Osteocyte (in vitro differentiated cells): Measurements from ENCODE around the gene FHOD3. TPM values are rescaled to one million over a fixed set of nuclear protein-coding genes. Genes with fewer than 3 reads are reported as not detected.

Experiments used
- DNase-seq: peaks from one replicate; pipeline ENCODE4 v3.0.0; 2021; ENCODE audit warnings: mixed read lengths; ENCODE audit not compliant: unreplicated experiment; ENCODE audit errors: extremely low spot score
- H3K27ac Mint-ChIP-seq: one replicate; pipeline ENCODE4 v1.8.0; 2021; ENCODE audit warnings: mild to moderate bottlenecking, mixed read lengths; ENCODE audit not compliant: unreplicated experiment
- H3K27me3 Mint-ChIP-seq: one replicate; pipeline ENCODE4 v1.8.0; 2021; ENCODE audit warnings: mixed read lengths; ENCODE audit not compliant: unreplicated experiment
- H3K36me3 Mint-ChIP-seq: one replicate; pipeline ENCODE4 v1.8.0; 2021; ENCODE audit warnings: mixed read lengths; ENCODE audit not compliant: unreplicated experiment
- H3K4me1 Mint-ChIP-seq: one replicate; pipeline ENCODE4 v1.8.0; 2021; ENCODE audit warnings: mixed read lengths; ENCODE audit not compliant: unreplicated experiment
- H3K4me3 Mint-ChIP-seq: one replicate; pipeline ENCODE4 v1.8.0; 2021; ENCODE audit warnings: mild to moderate bottlenecking, moderate library complexity, mixed read lengths; ENCODE audit not compliant: unreplicated experiment
- H3K9me3 Mint-ChIP-seq: one replicate; pipeline ENCODE4 v1.8.0; 2021; ENCODE audit warnings: mixed read lengths; ENCODE audit not compliant: unreplicated experiment
- CTCF ChIP-seq: fragments of 200-600 bp; sonication (generic); IDR thresholded peaks from 2 replicates; pipeline ENCODE4 v1.5.0; 2021; ENCODE audit warnings: antibody characterized with exemption, mild to moderate bottlenecking, moderate library complexity
- total RNA-seq: library from RNA; stranded (reverse); gene quantifications from 2 replicates; pipeline ENCODE4 v1.2.1, GENCODE V29; 2021

FHOD3 gene
- total RNA-seq, 1 donor from 2014 or later = 1.2 TPM

- H3K36me3 Mint-ChIP-seq = no peaks in the 10 kb centered on the region
Measured at GRCh38 chr18:36262971-36263370, 34.5 kb upstream of the FHOD3 start.

GRCh38 chr18:36264283-36264682 is 33.2 kb upstream of the FHOD3 start:
- H3K4me3 Mint-ChIP-seq = no peak overlapping the region
- H3K9me3 Mint-ChIP-seq = no peaks in the 10 kb centered on the region
- H3K27me3 Mint-ChIP-seq = no peaks in the 10 kb centered on the region
- DNase-seq = no peak
- TF ChIP-seq CTCF = no peak
- no peak overlapping the region for H3K27ac Mint-ChIP-seq
- peaks cover 2% of the 10 kb centered on the region for H3K4me1 Mint-ChIP-seq
- peaks cover 5% of the 10 kb centered on the region for H3K36me3 Mint-ChIP-seq

More at GRCh38 chr18:36262971-36263370, 34.5 kb upstream of the FHOD3 start:
- no peak for TF ChIP-seq CTCF
- peaks cover 2% of the 10 kb centered on the region for H3K4me1 Mint-ChIP-seq
- no peaks in the 10 kb centered on the region for H3K9me3 Mint-ChIP-seq
- DNase-seq = no peak
- H3K27ac Mint-ChIP-seq = no peak overlapping the region
- no peaks in the 10 kb centered on the region for H3K27me3 Mint-ChIP-seq
- H3K4me3 Mint-ChIP-seq = no peak overlapping the region

- Mint-ChIP-seq H3K4me1 (peaks cover 2% of the 10 kb centered on the region), H3K36me3 (peaks cover 10% of the 10 kb centered on the region), H3K27ac (no peak overlapping the region), H3K4me3 (no peak overlapping the region), H3K27me3 (no peaks in the 10 kb centered on the region), H3K9me3 (no peaks in the 10 kb centered on the region)
- no peak for TF ChIP-seq CTCF
- DNase-seq = no peak
Measured at GRCh38 chr18:36265015-36265414, 32.5 kb upstream of the FHOD3 start.

DNA sequence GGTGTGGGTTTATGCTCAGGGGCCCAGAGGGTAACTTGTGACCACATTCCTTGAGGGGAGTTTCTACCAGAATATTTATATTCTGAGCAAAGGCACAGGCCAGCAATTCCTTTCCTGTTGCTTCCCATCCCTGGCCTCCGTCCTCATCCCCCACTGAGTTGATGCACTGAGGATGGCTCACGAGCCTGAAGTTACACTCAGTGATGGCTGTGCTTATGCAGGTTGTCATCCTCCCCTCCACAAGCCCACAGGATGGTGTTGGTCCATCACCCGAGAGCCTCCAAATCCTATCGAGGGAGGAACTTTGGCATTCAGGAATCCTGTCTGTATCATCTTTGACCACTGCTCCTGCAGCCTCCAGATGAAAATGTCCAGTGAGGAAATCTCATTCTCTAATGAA is 28.4 kb upstream of the FHOD3 start:
- Mint-ChIP-seq H3K36me3 (peaks cover 10% of the 10 kb centered on the region), H3K4me1 (peaks cover 2% of the 10 kb centered on the region), H3K27me3 (no peaks in the 10 kb centered on the region), H3K27ac (no peak overlapping the region), H3K9me3 (no peaks in the 10 kb centered on the region), H3K4me3 (no peak overlapping the region)
- DNase-seq = peak; percentile 54
- no peak for TF ChIP-seq CTCF

GRCh38 chr18:36271153-36271552 is 26.4 kb upstream of the FHOD3 start:
- Mint-ChIP-seq H3K9me3 (no peaks in the 10 kb centered on the region), H3K4me3 (no peak overlapping the region), H3K4me1 (peaks cover 2% of the 10 kb centered on the region), H3K27ac (no peak overlapping the region), H3K36me3 (peaks cover 10% of the 10 kb centered on the region), H3K27me3 (peaks cover 8% of the 10 kb centered on the region)
- TF ChIP-seq CTCF = no peak
- no peak for DNase-seq
